Fibroblast of lung (primary cell): ENCODE data around the gene VAPB. TPM values are rescaled to one million over a fixed set of nuclear protein-coding genes. Genes with fewer than 3 reads are reported as not detected.

Experiments used
- DNase-seq, 2 donors: peaks; one replicate each; pipeline versions ENCODE4 v3.0.0 to v3.0.0-alpha.2; 2010; ENCODE audit warnings: low read depth in 2 of 2
- H2AFZ ChIP-seq: 2 replicates; pipeline ENCODE4 v1.5.1; 2012; ENCODE audit warnings: low read length, control low read depth, inconsistent platforms
- H3K27ac ChIP-seq: 2 replicates; pipeline ENCODE4 v1.5.1; 2011; ENCODE audit warnings: low read length, control low read depth; ENCODE audit not compliant: insufficient read depth
- H3K27me3 ChIP-seq: 2 replicates; pipeline ENCODE4 v1.5.1; 2011; ENCODE audit warnings: mild to moderate bottlenecking, low read length; ENCODE audit not compliant: control insufficient read depth, insufficient read depth
- H3K36me3 ChIP-seq: 2 replicates; pipeline ENCODE4 v1.5.1; 2011; ENCODE audit warnings: low read length; ENCODE audit not compliant: control insufficient read depth, insufficient read depth
- H3K4me1 ChIP-seq: 2 replicates; pipeline ENCODE4 v1.5.1; 2011; ENCODE audit warnings: low read length; ENCODE audit not compliant: control insufficient read depth, insufficient read depth; ENCODE audit errors: extremely low read depth
- H3K4me2 ChIP-seq: 2 replicates; pipeline ENCODE4 v1.5.1; 2011; ENCODE audit warnings: low read length, control low read depth; ENCODE audit not compliant: insufficient read depth; ENCODE audit errors: extremely low read depth
- H3K4me3 ChIP-seq, 4 experiments: fragments of 200-600 bp in 1 of 4; sonication (generic) in 1 of 4; replicated peaks in 1 of 4; 2 replicates each; pipeline ENCODE4 v1.5.1; 2011 to 2016; ENCODE audit warnings: low read length in 4 of 4, low read depth in 3 of 4, mild to moderate bottlenecking in 3 of 4, control low read depth in 2 of 4, inconsistent platforms in 1 of 4, mixed read lengths in 1 of 4; ENCODE audit not compliant: insufficient read depth in 1 of 4; ENCODE audit errors: control extremely low read depth in 1 of 4
- H3K79me2 ChIP-seq: 2 replicates; pipeline ENCODE4 v1.5.1; 2012; ENCODE audit warnings: mild to moderate bottlenecking, low read length, inconsistent platforms; ENCODE audit not compliant: control insufficient read depth, insufficient read depth
- H3K9ac ChIP-seq: 2 replicates; pipeline ENCODE4 v1.5.1; 2011; ENCODE audit warnings: mild to moderate bottlenecking, low read length, control low read depth; ENCODE audit not compliant: insufficient read depth
- H3K9me3 ChIP-seq: 2 replicates; pipeline ENCODE4 v1.5.1; 2012; ENCODE audit warnings: low read depth, low read length; ENCODE audit not compliant: control insufficient read depth, insufficient read depth
- H4K20me1 ChIP-seq: 2 replicates; pipeline ENCODE4 v1.5.1; 2011; ENCODE audit warnings: low read length; ENCODE audit not compliant: control insufficient read depth, insufficient read depth; ENCODE audit errors: extremely low read depth
- CTCF ChIP-seq, 2 donors: IDR thresholded peaks in 1 of 2; conservative IDR thresholded peaks in 1 of 2; 1 replicate in 1 of 2; 2 replicates in 1 of 2; pipeline ENCODE4 v1.5.1; 2011 to 2012; ENCODE audit warnings: low read length in 2 of 2, control low read depth in 1 of 2, inconsistent platforms in 1 of 2, low read depth in 1 of 2, mild to moderate bottlenecking in 1 of 2
- EZH2 ChIP-seq: IDR thresholded peaks from 2 replicates; pipeline ENCODE4 v1.5.1; 2012; ENCODE audit warnings: low read length, control low read depth, mild to moderate bottlenecking; ENCODE audit errors: missing control alignments
- polyA plus RNA-seq, 2 donors: library from polyadenylated mRNA; depleted of rRNA in 1 of 2; stranded (reverse) in 1 of 2; unstranded in 1 of 2; fragments of >200 nt; gene quantifications; 2 replicates each; pipeline ENCODE4 v1.2.1, GENCODE V29; 2011 to 2012; ENCODE audit warnings: missing spikeins in 1 of 2
- total RNA-seq: library from RNA; depleted of rRNA; stranded (reverse); fragments of >200 nt; gene quantifications from 2 replicates; pipeline ENCODE4 v1.2.1, GENCODE V29; 2014

VAPB gene
- total and polyA plus RNA-seq, 2 donors (not counting 1 experiment from before 2014, with no cell fraction given): 13.0 to 43.7 TPM

- Histone ChIP-seq H3K36me3 (no peaks in the 10 kb centered on the region), H4K20me1 (no peaks in the 10 kb centered on the region), H3K4me3 (no peak overlapping the region), H2AFZ (no peak overlapping the region), H3K27ac (no peak overlapping the region), H3K79me2 (no peaks in the 10 kb centered on the region), H3K27me3 (peaks cover 3% of the 10 kb centered on the region), H3K4me2 (no peak overlapping the region), H3K4me1 (no peaks in the 10 kb centered on the region), H3K9ac (no peak overlapping the region), H3K9me3 (no peaks in the 10 kb centered on the region)
- TF ChIP-seq EZH2 (no peak), CTCF (conservative IDR thresholded peaks at IDR 0.05 in 1 of 2, IDR thresholded peaks at IDR 0.05 in 1 of 2; ENCODE audit: low read depth in 1 of 2, low read length in 2 of 2) (no peak)
- no peak for DNase-seq
These were observed 7.4 kb upstream of the VAPB start for GRCh38 chr20:58381627-58382026.

- Histone ChIP-seq H3K36me3 (no peaks in the 10 kb centered on the region), H3K4me1 (no peaks in the 10 kb centered on the region), H3K79me2 (no peaks in the 10 kb centered on the region), H3K27me3 (peaks cover 3% of the 10 kb centered on the region), H3K4me2 (no peak overlapping the region), H3K9me3 (no peaks in the 10 kb centered on the region), H4K20me1 (no peaks in the 10 kb centered on the region), H3K27ac (no peak overlapping the region), H3K4me3 (no peak overlapping the region), H2AFZ (no peak overlapping the region), H3K9ac (no peak overlapping the region)
- no peak for DNase-seq
- no peak for TF ChIP-seq CTCF (conservative IDR thresholded peaks at IDR 0.05 in 1 of 2, IDR thresholded peaks at IDR 0.05 in 1 of 2; ENCODE audit: low read depth in 1 of 2, low read length in 2 of 2)
- no peak for TF ChIP-seq EZH2
These were observed 6.9 kb upstream of the VAPB start for GRCh38 chr20:58382096-58382495.

- Histone ChIP-seq H3K4me1 (no peaks in the 10 kb centered on the region), H3K27ac (no peak overlapping the region), H3K36me3 (no peaks in the 10 kb centered on the region), H3K79me2 (peaks cover 7% of the 10 kb centered on the region), H4K20me1 (no peaks in the 10 kb centered on the region), H3K27me3 (peaks cover 3% of the 10 kb centered on the region), H3K9me3 (no peaks in the 10 kb centered on the region), H3K4me3 (no peak overlapping the region), H2AFZ (no peak overlapping the region), H3K9ac (no peak overlapping the region), H3K4me2 (no peak overlapping the region)
- TF ChIP-seq CTCF (conservative IDR thresholded peaks at IDR 0.05 in 1 of 2, IDR thresholded peaks at IDR 0.05 in 1 of 2; ENCODE audit: low read depth in 1 of 2, low read length in 2 of 2): no peak
- TF ChIP-seq EZH2: no peak
- no peak for DNase-seq
These were observed 4.2 kb upstream of the VAPB start for GRCh38 chr20:58384821-58385220.
